Ishikawa (cell line): ENCODE data around the gene SLC23A2.

Source experiments
- CEBPB ChIP-seq: IDR thresholded peaks from 2 replicates; pipeline ENCODE4 v1.6.1; 2012
- CREB1 ChIP-seq: IDR thresholded peaks from 2 replicates; pipeline ENCODE4 v1.6.1; 2012; ENCODE audit warnings: low read depth
- EGR1 ChIP-seq: IDR thresholded peaks from 2 replicates; pipeline ENCODE4 v1.6.1; 2012
- EP300 ChIP-seq: IDR thresholded peaks from 2 replicates; pipeline ENCODE4 v1.6.1; 2012; ENCODE audit warnings: borderline replicate concordance
- FOXM1 ChIP-seq: IDR thresholded peaks from 2 replicates; pipeline ENCODE4 v1.6.1; 2012; ENCODE audit warnings: low read depth, borderline replicate concordance
- MAX ChIP-seq: IDR thresholded peaks from 2 replicates; pipeline ENCODE4 v1.6.1; 2012
- NFIC ChIP-seq: IDR thresholded peaks from 2 replicates; pipeline ENCODE4 v1.6.1; 2012
- RAD21 ChIP-seq: IDR thresholded peaks from 2 replicates; pipeline ENCODE4 v1.6.1; 2012; ENCODE audit warnings: low read depth
- REST ChIP-seq: IDR thresholded peaks from 2 replicates; pipeline ENCODE4 v1.6.1; 2012; ENCODE audit warnings: low read depth, mild to moderate bottlenecking
- TAF1 ChIP-seq: IDR thresholded peaks from 2 replicates; pipeline ENCODE4 v1.6.1; 2012; ENCODE audit warnings: low read depth, mild to moderate bottlenecking
- TCF12 ChIP-seq: IDR thresholded peaks from 2 replicates; pipeline ENCODE4 v1.6.1; 2012; ENCODE audit warnings: low read depth
- TEAD4 ChIP-seq: IDR thresholded peaks from 2 replicates; pipeline ENCODE4 v1.6.1; 2012
- USF1 ChIP-seq: IDR thresholded peaks from 2 replicates; pipeline ENCODE4 v1.6.1; 2012
- YY1 ChIP-seq: IDR thresholded peaks from 2 replicates; pipeline ENCODE4 v1.6.1; 2012; ENCODE audit warnings: low read depth
- ZBTB7A ChIP-seq: IDR thresholded peaks from 2 replicates; pipeline ENCODE4 v1.6.1; 2012; ENCODE audit warnings: low read depth

SLC23A2 gene

GRCh38 chr20:5040345-5040744, 39.0 kb upstream of the SLC23A2 start:
- TF ChIP-seq CEBPB (no peak), NFIC (no peak), TEAD4 (no peak), REST (no peak), CREB1 (no peak), YY1 (no peak), EGR1 (no peak), RAD21 (no peak), USF1 (no peak), FOXM1 (no peak), MAX (no peak), TAF1 (no peak), ZBTB7A (no peak), EP300 (no peak), TCF12 (no peak)

GRCh38 chr20:5039889-5040288, 38.6 kb upstream of the SLC23A2 start:
- no peak for TF ChIP-seq MAX
- no peak for TF ChIP-seq YY1
- no peak for TF ChIP-seq CEBPB
- no peak for TF ChIP-seq CREB1
- TF ChIP-seq TEAD4 = no peak
- no peak for TF ChIP-seq ZBTB7A
- no peak for TF ChIP-seq USF1
- TF ChIP-seq EGR1 = no peak

GRCh38 chr20:5039255-5039657, 37.9 kb upstream of the SLC23A2 start:
- TF ChIP-seq REST (no peak), ZBTB7A (no peak), NFIC (no peak), RAD21 (no peak), CREB1 (no peak), TEAD4 (no peak), TCF12 (no peak), EP300 (no peak), USF1 (no peak), TAF1 (no peak), EGR1 (no peak), YY1 (no peak), CEBPB (no peak), FOXM1 (no peak), MAX (no peak)

- TF ChIP-seq CEBPB (no peak), ZBTB7A (no peak), RAD21 (no peak), CREB1 (no peak), MAX (no peak), NFIC (no peak), REST (no peak), TEAD4 (no peak), TAF1 (no peak), YY1 (no peak), EP300 (no peak), EGR1 (no peak), FOXM1 (no peak), USF1 (no peak), TCF12 (no peak)
Measured at GRCh38 chr20:5036828-5037227, 35.5 kb upstream of the SLC23A2 start.
